NT2/D1 (cell line): ENCODE data around the gene TMEM203.
A peak's percentile ranks its signal among the peaks of the same experiment; 100 is the strongest.

Source experiments
- DNase-seq: peaks from one replicate; pipeline ENCODE4 v3.0.0-alpha.2; 2011; ENCODE audit warnings: low read depth, low spot score
- H3K27me3 ChIP-seq: 2 replicates; pipeline ENCODE4 v1.6.0; 2011; ENCODE audit warnings: mild to moderate bottlenecking; ENCODE audit not compliant: insufficient read length, insufficient read depth
- H3K36me3 ChIP-seq: 2 replicates; pipeline ENCODE4 v1.6.1; 2011; ENCODE audit warnings: mild to moderate bottlenecking, low read length, mixed read lengths; ENCODE audit not compliant: insufficient read depth, insufficient read length
- H3K4me1 ChIP-seq: 2 replicates; pipeline ENCODE4 v1.5.1; 2011; ENCODE audit not compliant: insufficient read depth, insufficient read length
- H3K4me3 ChIP-seq: 2 replicates; pipeline ENCODE4 v1.5.1; 2011; ENCODE audit warnings: low read depth; ENCODE audit not compliant: insufficient read length
- H3K9ac ChIP-seq: 2 replicates; pipeline ENCODE4 v1.6.0; 2011; ENCODE audit warnings: low read depth; ENCODE audit not compliant: insufficient read length
- H3K9me3 ChIP-seq: 2 replicates; pipeline ENCODE4 v1.5.1; 2011; ENCODE audit warnings: mild to moderate bottlenecking, low read length; ENCODE audit not compliant: insufficient read depth
- SUZ12 ChIP-seq: IDR thresholded peaks from 2 replicates; pipeline ENCODE4 v1.6.1; 2011; ENCODE audit not compliant: insufficient read length, insufficient read depth; ENCODE audit errors: extremely low read depth
- YY1 ChIP-seq: IDR thresholded peaks from 2 replicates; pipeline ENCODE4 v1.6.1; 2011; ENCODE audit not compliant: insufficient read length, insufficient read depth
- ZNF274 ChIP-seq: IDR thresholded peaks from 2 replicates; pipeline ENCODE4 v1.6.1; 2011; ENCODE audit warnings: mild to moderate bottlenecking, low read depth, low read length

Gene TMEM203

DNA sequence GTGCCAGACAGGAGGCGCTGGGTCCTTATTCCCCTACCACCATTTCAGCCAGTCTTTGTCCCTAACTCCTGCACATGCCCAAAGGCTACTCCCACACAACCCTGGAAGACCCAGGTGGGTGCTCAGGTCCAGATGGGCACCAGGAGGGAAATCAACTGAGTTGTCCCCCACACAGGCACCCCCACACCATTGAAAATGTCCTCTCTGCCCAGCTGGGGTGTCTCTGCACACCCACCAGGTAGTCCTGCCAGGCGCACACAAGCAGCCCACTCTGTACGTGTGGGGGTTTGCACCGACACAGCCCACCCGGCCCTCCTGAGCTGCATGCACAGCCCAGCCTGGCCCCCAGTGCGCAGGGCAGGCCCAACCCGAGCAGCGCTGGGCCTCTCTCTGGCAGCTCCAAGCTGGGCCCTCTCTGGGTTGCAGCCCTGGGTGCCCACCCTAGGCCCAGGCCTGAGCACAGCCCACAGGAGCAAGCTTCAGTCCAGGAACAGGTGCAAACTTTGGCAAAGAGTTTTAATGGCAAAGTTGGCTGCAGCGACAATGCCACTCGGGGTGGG, 14.4 kb upstream of the TMEM203 start:
- no peak overlapping the region for H3K4me3 ChIP-seq
- no peaks in the 10 kb centered on the region for H3K9me3 ChIP-seq
- H3K36me3 ChIP-seq: peaks cover 48% of the 10 kb centered on the region
- no peak overlapping the region for H3K9ac ChIP-seq
- TF ChIP-seq YY1 (no peak), ZNF274 (no peak)
- peaks cover 23% of the 10 kb centered on the region for H3K4me1 ChIP-seq
- peaks cover 13% of the 10 kb centered on the region for H3K27me3 ChIP-seq
- DNase-seq: no peak

DNA sequence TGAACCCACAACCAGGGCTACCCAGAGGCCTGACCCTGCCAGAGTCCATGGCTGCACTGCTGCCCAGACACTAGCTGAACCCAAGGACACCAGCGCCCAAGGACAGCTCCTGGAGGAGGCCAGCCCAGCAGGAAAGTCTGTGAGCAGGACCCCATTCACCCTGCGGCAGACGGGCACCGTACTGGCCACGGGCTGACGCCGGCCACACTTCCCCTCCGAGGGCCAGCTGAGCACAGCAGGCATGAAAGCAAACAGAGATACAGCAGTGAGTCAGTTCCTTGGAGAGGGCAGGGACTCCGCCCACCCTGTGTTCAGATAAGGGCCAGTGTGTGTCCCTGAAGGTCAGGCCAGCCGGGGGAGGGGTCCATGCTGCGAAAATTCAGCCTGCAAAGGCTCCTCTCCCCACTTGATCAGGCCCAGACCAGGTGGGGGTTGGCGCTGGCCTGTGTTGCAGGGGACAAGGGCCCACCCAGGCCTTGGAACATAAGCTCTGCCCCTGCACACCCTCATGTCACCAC, 13.4 kb upstream of the TMEM203 start:
- Histone ChIP-seq H3K9me3 (no peaks in the 10 kb centered on the region), H3K4me1 (peaks cover 21% of the 10 kb centered on the region), H3K4me3 (no peak overlapping the region), H3K27me3 (peaks cover 13% of the 10 kb centered on the region), H3K36me3 (peaks cover 58% of the 10 kb centered on the region), H3K9ac (no peak overlapping the region)
- no peak for DNase-seq
- TF ChIP-seq SUZ12: no peak
- TF ChIP-seq ZNF274: no peak
- TF ChIP-seq YY1: no peak

DNA sequence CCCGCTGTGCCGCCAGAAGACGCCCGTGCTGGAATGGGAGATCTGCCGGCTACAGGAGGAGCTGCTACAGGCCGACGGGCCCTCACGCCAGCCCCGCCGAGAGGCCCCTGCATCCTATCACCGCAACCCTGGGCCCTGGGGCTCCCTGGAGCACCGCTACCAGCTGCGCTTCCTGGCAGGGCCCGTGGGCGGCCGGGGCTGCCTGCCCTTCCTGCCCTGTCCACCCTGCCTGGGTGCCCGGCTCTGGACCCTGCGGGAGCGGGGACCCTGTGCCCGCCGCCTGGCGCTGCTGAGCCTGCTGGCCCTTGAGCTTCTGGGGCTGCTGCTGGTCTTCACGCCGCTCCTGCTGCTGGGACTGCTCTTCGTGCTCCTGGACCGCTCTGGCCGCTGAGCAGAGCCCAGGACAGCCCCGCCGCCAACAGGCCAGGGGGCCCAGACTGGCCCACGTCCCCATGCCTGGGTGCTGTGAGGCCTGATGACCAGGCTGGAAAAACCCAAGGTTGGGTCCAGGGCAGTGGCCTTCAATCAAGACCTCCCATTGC, 12.8 kb upstream of the TMEM203 start:
- Histone ChIP-seq H3K9me3 (no peaks in the 10 kb centered on the region), H3K9ac (no peak overlapping the region), H3K36me3 (peaks cover 63% of the 10 kb centered on the region), H3K4me1 (peaks cover 21% of the 10 kb centered on the region), H3K4me3 (no peak overlapping the region), H3K27me3 (peaks cover 13% of the 10 kb centered on the region)
- TF ChIP-seq YY1 (no peak), SUZ12 (no peak), ZNF274 (no peak)
- DNase-seq: no peak

DNA sequence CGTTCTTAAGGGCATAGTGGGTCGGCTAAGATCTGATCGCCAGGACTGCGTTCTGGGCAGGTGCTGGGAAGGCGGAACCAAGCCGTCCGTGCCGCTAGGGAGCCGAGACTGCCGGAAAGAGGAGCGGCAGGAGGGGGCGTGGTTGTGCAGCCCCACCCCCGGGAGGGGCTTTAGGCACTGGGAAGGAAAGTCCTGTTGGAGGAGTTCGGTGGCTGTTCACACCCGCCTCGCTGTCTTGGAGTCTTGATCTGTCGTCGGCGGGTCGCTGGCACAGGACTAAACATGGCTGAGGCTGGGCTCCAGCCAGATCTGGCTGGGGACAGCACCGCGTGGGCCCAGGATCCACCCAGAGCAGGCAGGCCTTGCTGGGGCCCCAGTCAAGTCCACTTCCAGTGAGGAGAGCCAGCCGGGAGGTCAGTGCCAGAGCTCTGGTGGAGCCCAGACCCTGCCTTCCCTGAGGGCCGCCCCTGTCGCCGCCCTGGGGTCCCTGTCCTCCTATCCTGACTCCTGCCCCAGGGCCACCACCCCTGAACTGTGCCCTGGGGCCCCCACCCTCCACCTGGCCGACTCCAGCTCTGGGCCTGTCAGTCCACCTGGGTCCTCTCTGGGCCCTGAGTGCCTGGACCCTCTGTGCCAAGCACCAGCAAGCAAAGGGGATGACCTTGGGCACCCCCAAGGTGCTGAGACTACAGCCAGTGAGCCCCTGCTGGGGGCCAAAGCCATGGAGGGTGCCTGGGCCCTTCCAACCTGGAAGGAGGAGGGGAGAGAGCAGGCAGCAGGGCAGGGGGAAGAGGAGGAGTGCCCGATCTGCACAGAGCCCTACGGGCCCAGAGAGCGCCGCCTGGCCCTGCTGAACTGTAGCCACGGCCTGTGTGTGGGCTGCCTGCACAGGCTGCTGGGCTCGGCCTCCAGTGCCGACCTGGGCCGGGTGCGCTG, 12.1 kb upstream of the TMEM203 start:
- peak overlapping the region; percentile 21 for H3K9ac ChIP-seq
- peaks cover 7% of the 10 kb centered on the region for H3K27me3 ChIP-seq
- H3K36me3 ChIP-seq: peaks cover 71% of the 10 kb centered on the region
- H3K9me3 ChIP-seq: no peaks in the 10 kb centered on the region
- no peak overlapping the region for H3K4me3 ChIP-seq
- TF ChIP-seq YY1 (no peak), ZNF274 (no peak), SUZ12 (no peak)
- peaks cover 17% of the 10 kb centered on the region for H3K4me1 ChIP-seq
- DNase-seq: no peak

DNA sequence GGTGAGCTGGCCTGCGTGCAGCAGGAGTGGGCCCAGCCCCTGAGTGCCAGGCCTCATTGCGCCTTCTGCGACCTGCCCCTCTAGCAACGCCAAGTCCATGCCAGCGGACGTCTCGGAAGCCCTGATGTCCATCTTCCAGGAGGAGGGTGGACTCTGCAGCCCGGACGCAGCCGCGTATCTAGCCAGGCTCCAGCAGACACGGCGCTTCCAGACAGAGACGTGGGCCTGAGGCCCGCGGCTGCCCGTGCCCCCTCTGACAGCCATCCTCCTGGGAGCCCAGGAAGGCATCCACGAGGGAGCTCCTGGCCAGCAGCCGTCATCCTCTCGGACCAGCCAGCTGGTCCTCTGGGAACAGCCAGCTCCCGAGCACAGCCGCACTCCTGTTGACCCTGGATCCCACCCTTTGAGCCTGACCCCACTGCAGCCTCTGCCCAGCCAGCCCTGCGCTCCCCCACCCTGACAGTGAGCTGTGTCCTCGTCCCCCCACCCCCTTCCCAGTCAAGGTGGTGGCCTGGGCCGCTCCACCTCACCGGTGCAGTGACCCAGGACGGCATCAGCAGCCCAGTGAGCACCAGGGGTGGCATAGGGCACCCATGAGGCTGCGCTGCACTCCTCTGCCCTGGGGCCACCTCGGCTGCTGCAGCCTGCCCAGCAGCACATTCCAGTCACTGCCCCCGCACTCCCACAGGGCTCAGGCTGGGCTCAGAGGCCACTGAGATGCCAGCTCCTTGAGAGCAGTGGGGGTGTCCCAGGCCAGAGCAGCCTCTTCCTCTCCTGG, 10.9 kb upstream of the TMEM203 start:
- no peak for TF ChIP-seq SUZ12
- no peak for TF ChIP-seq YY1
- no peak for TF ChIP-seq ZNF274
- peaks cover 21% of the 10 kb centered on the region for H3K4me1 ChIP-seq
- no peak overlapping the region for H3K9ac ChIP-seq
- H3K9me3 ChIP-seq: no peaks in the 10 kb centered on the region
- no peaks in the 10 kb centered on the region for H3K27me3 ChIP-seq
- H3K4me3 ChIP-seq: no peak overlapping the region
- H3K36me3 ChIP-seq: peaks cover 82% of the 10 kb centered on the region
- no peak for DNase-seq

DNA sequence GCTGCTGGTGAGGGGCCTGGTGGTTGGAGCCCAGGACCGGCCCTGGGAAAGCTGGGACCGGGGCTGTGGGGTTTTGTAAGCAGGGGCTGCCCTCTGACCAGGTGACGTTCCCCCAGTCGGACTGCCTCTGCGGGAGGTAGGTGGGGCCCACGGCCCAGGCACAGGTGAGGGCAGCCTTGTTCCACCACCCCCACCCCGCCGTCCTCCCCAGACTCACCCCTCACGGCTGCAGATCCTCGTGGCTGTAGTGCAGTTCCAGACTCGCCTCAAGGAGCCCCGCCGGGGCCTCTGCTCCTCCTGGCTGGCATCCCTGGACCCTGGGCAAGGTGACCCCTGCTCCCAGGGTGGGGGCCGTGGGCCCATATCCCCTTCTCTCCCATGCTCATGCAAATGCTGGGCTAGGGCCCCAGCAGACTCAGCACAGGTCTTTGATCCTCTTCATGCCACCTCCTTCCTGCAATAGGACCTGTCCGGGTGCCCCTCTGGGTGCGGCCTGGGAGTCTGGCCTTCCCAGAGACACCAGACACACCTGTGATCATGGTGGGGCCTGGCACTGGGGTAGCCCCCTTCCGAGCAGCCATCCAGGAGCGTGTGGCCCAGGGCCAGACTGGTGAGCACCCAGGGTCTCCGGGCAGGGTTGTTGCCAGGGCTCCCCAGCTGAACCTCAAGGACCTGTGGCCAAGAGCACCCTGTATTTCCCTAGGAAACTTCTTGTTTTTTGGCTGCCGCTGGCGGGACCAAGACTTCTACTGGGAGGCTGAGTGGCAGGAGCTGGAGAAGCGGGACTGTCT, 9.9 kb upstream of the TMEM203 start:
- DNase-seq: no peak
- Histone ChIP-seq H3K4me1 (peaks cover 19% of the 10 kb centered on the region), H3K9me3 (no peaks in the 10 kb centered on the region), H3K4me3 (no peak overlapping the region), H3K27me3 (no peaks in the 10 kb centered on the region), H3K36me3 (peaks cover 89% of the 10 kb centered on the region), H3K9ac (no peak overlapping the region)
- TF ChIP-seq SUZ12 (no peak), ZNF274 (no peak), YY1 (no peak)
